ENCODE measurements around the gene BTRC. TPM values are rescaled to one million over a fixed set of nuclear protein-coding genes. Genes with fewer than 3 reads are reported as not detected.

Gene BTRC
- total RNA-seq, 1 donor from 2014 or later = 19.4 TPM

DNA sequence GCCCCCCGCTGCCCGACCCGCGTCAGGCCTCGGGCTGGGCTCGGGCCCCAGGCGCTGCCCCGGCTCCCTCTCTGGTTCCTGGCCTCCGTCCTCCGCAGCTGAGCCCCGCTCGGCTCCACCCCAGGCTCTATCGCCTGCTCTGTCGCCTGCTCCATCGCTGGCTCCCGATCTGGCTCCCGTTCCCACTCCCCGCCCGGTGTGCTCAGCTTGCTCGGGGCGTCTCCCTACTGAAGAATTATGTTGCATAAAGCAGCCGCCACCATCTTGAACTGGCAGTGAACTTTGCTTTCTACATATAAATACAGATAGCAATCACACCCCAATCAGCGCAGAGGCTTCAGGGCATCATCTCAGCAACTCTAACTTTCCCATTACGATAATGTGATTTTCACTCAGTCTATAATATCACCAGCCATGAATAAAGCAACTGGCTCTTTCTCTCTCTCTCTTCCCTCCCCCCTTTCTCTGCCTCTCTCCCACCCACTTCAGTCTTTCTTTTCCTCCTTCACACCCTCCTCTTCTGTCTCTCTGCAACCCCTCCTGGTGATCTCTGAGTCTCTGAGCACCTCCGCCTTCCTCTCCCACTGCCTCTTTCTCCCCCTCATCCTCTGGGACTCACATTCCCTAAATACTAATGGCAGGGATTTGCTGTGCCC lies 43.3 kb upstream of the BTRC start:
- ChIA-PET CTCF (no interaction called here), POLR2A (no interaction called here)
- no peak for ATAC-seq (ENCODE audit: low read depth)
- DNase-seq = no peak
- Mint-ChIP-seq H3K27me3 (peaks cover 68% of the 10 kb centered on the region), H3K9me3 (no peaks in the 10 kb centered on the region), H3K4me1 (peaks cover 7% of the 10 kb centered on the region), H3K27ac (no peak overlapping the region), H3K4me3 (peak overlapping the region; percentile 49), H3K36me3 (ENCODE audit: low read depth) (no peaks in the 10 kb centered on the region)
- intact Hi-C loops (cut with micrococcal nuclease) = no loop called here
- TF ChIP-seq, protein P1, sequence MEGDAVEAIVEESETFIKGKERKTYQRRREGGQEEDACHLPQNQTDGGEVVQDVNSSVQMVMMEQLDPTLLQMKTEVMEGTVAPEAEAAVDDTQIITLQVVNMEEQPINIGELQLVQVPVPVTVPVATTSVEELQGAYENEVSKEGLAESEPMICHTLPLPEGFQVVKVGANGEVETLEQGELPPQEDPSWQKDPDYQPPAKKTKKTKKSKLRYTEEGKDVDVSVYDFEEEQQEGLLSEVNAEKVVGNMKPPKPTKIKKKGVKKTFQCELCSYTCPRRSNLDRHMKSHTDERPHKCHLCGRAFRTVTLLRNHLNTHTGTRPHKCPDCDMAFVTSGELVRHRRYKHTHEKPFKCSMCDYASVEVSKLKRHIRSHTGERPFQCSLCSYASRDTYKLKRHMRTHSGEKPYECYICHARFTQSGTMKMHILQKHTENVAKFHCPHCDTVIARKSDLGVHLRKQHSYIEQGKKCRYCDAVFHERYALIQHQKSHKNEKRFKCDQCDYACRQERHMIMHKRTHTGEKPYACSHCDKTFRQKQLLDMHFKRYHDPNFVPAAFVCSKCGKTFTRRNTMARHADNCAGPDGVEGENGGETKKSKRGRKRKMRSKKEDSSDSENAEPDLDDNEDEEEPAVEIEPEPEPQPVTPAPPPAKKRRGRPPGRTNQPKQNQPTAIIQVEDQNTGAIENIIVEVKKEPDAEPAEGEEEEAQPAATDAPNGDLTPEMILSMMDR (IDR thresholded peaks at IDR 0.05) = no peak

- H3K9me3 Mint-ChIP-seq = no peaks in the 10 kb centered on the region
- ATAC-seq (ENCODE audit: low read depth) (no peak), DNase-seq (no peak)
- H3K4me3 Mint-ChIP-seq = peak overlapping the region; percentile 49
- TF ChIP-seq, protein P1 (IDR thresholded peaks at IDR 0.05) = no peak
- POLR2A ChIA-PET = no interaction called here
- H3K36me3 Mint-ChIP-seq (ENCODE audit: low read depth) = no peaks in the 10 kb centered on the region
- CTCF ChIA-PET = no interaction called here
- intact Hi-C loops (cut with micrococcal nuclease) = no loop called here
- H3K27ac Mint-ChIP-seq = no peak overlapping the region
- peaks cover 7% of the 10 kb centered on the region for H3K4me1 Mint-ChIP-seq
- H3K27me3 Mint-ChIP-seq = peaks cover 60% of the 10 kb centered on the region
Measured at GRCh38 chr10:101311185-101312066, 42.5 kb upstream of the BTRC start.

GRCh38 chr10:101319241-101319915 lies 34.6 kb upstream of the BTRC start:
- DNase-seq = no peak
- CTCF ChIA-PET = no interaction called here
- no peaks in the 10 kb centered on the region for H3K4me1 Mint-ChIP-seq
- intact Hi-C loops (cut with micrococcal nuclease) = no loop called here
- H3K27ac Mint-ChIP-seq = no peak overlapping the region
- no peaks in the 10 kb centered on the region for H3K9me3 Mint-ChIP-seq
- POLR2A ChIA-PET = interaction anchor here (0.8 kb wide), 1 partner anchor 1647 kb away, joined by 6 read pairs; no protein-coding TSS in a partner anchor
- TF ChIP-seq, protein P1 (IDR thresholded peaks at IDR 0.05) = no peak
- H3K4me3 Mint-ChIP-seq = no peak overlapping the region
- peaks cover 15% of the 10 kb centered on the region for H3K27me3 Mint-ChIP-seq
- no peaks in the 10 kb centered on the region for H3K36me3 Mint-ChIP-seq (ENCODE audit: low read depth)
- ATAC-seq (ENCODE audit: low read depth) = no peak

- intact Hi-C loops (cut with micrococcal nuclease) = no loop called here
Measured at GRCh38 chr10:101321073-101321472, 32.9 kb upstream of the BTRC start.

More at GRCh38 chr10:101321073-101321472, 32.9 kb upstream of the BTRC start:
- ATAC-seq (ENCODE audit: low read depth) (no peak), DNase-seq (no peak)
- Mint-ChIP-seq H3K9me3 (no peaks in the 10 kb centered on the region), H3K27ac (no peak overlapping the region), H3K36me3 (ENCODE audit: low read depth) (no peaks in the 10 kb centered on the region), H3K4me3 (no peak overlapping the region), H3K27me3 (peaks cover 23% of the 10 kb centered on the region), H3K4me1 (no peaks in the 10 kb centered on the region)
- ChIA-PET POLR2A (no interaction called here), CTCF (no interaction called here)
- TF ChIP-seq, protein P1 (IDR thresholded peaks at IDR 0.05) = no peak

All from activated B cell treated with CpG ODN at 0.5 μM for 24 hours (primary cell).